ENCODE results near the gene TMC8. TPM values are rescaled to one million over a fixed set of nuclear protein-coding genes. Genes with fewer than 3 reads are reported as not detected.

Gene TMC8
- total and polyA plus RNA-seq, 2 of the 8 experiments (the other 6 are each of a cell fraction or from before 2014, with no cell fraction given), result 1.00 to 2.8 TPM

DNA sequence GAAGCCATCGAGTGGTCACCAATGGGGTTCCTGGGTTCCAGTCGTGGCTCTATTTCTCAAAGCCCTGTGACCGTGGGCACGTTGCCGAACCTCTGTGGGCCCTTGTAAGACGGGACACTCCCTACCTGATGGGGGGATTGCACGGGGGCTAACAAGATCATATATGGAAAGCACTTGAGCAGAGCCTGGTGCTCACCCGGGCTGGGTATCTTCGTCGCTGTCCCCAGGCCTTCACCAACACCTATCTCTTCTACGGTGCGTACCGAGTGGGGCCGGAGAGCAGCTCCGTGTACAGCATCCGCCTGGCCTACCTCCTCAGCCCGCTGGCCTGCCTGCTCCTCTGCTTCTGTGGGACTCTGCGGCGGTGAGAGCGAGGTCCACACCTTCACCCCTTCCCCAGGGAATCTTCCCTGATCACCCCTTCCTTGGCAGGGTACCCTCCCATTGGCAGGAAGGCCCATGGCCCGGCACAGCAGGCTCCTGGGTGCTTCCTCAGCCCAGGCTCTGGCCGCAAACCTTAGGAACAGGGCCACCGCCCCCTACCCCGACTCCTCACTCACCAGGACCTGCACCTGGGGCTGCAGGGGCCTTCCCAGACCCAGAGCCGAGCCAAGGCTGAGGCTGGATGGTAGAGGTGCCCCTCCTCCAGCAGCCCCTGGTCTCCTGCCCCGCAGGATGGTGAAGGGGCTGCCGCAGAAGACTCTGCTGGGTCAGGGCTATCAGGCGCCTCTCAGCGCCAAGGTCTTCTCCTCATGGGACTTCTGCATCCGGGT lies 2.8 kb downstream of the TMC8 start:
- Histone ChIP-seq H3K27ac (ENCODE audit: low read depth, low read length) (no peak overlapping the region), H2AFZ (ENCODE audit: low read length) (no peak overlapping the region), H3K4me2 (ENCODE audit: insufficient read depth in 1 of 2, low read depth in 2 of 2, low read length in 2 of 2) (no peak overlapping the region), H3K23me2 (ENCODE audit: low read depth, low read length) (peaks cover under 1% of the 10 kb centered on the region; the same call in 1 of the 2 replicates), H3K23ac (ENCODE audit: insufficient read length) (no peak overlapping the region), H2BK120ac (replicated peaks; ENCODE audit: low read depth, low read length) (no peak overlapping the region), H4K20me1 (replicated peaks in 1 of 2; ENCODE audit: control insufficient read depth in 1 of 2, insufficient read depth in 2 of 2, low read length in 2 of 2) (peaks cover 0 to 4% of the 10 kb centered on the region in 2 experiments), H2BK20ac (ENCODE audit: low read length) (no peak overlapping the region), H3K9ac (replicated peaks in 1 of 4; ENCODE audit: extremely low read depth in 1 of 4, low read depth in 3 of 4, low read length in 3 of 4) (no peak overlapping the region), H3K36me3 (ENCODE audit: control insufficient read depth in 2 of 4, insufficient read depth in 4 of 4, low read length in 3 of 4) (no peaks in the 10 kb centered on the region), H2BK12ac (ENCODE audit: low read depth, low read length) (peak overlapping the region; percentile 98; the same call in 1 of the 2 replicates), H3K4ac (replicated peaks; ENCODE audit: insufficient read length, low read depth, low read length) (no peak overlapping the region), H2BK15ac (ENCODE audit: low read length) (peak overlapping the region; percentile 96), H3K27me3 (replicated peaks in 1 of 4; ENCODE audit: control insufficient read depth in 3 of 4, extremely low read depth in 1 of 4, insufficient read depth in 3 of 4, low read length in 3 of 4) (peaks cover 0 to 26% (median 17%) of the 10 kb centered on the region in 4 experiments; a peak in 5 of 7 replicates), H3K9me3 (ENCODE audit: insufficient read depth in 2 of 2, low read depth in 1 of 2, low read length in 1 of 2) (no peaks in the 10 kb centered on the region), H3K79me1 (ENCODE audit: low read depth, low read length) (no peaks in the 10 kb centered on the region), H3K14ac (ENCODE audit: insufficient read length) (no peak overlapping the region), H4K91ac (replicated peaks; ENCODE audit: insufficient read length, low read length) (peak overlapping the region; percentile 25), H4K8ac (ENCODE audit: extremely low read depth, insufficient read depth, low read length) (peak overlapping the region; percentile 11; the same call in 1 of the 2 replicates), H3K79me2 (ENCODE audit: control insufficient read depth in 1 of 2, insufficient read depth in 2 of 2, low read length in 2 of 2) (no peaks in the 10 kb centered on the region), H3K56ac (replicated peaks; ENCODE audit: insufficient read length, low read depth, low read length) (no peak overlapping the region), H3K18ac (ENCODE audit: extremely low read depth, low read length) (no peak overlapping the region), H3K4me1 (replicated peaks in 1 of 4; ENCODE audit: control insufficient read depth in 3 of 4, insufficient read depth in 4 of 4, low read length in 3 of 4) (peaks cover 0 to 25% (median 7%) of the 10 kb centered on the region in 4 experiments; a peak in 5 of 7 replicates), H2BK5ac (ENCODE audit: low read depth, low read length) (peak overlapping the region; percentile 54; the same call in 1 of the 2 replicates), H4K5ac (ENCODE audit: insufficient read length, low read depth, low read length) (no peak overlapping the region), H3K4me3 (ENCODE audit: extremely low read depth in 1 of 4, insufficient read depth in 2 of 4, low read depth in 3 of 4, low read length in 4 of 4) (no peak overlapping the region), H2AK5ac (ENCODE audit: low read depth, low read length) (peak overlapping the region; percentile 95)
- ChIA-PET CTCF (ENCODE audit: partially characterized antibody) (interaction anchor here (0.6 to 8.0 kb wide), 18 partner anchors 10 to 275 kb away, joined by 3 to 122 read pairs (median 5); partner anchors contain the start of genes AFMID, TK1 and TMC6), POLR2A (ENCODE audit: partially characterized antibody) (interaction anchor here (0.6 to 4.6 kb wide), 6 partner anchors 20 to 81 kb away, joined by 3 to 16 read pairs (median 6); partner anchors contain the start of genes AFMID, BIRC5 and TK1)
- FAIRE-seq (no peak), DNase-seq (ENCODE audit: low read depth in 1 of 2, low spot score in 2 of 2) (no peak)
- 90% methylated on average over 30 of the region's 30 CpGs; no CpG with 5 or more reads in 1 of the 2 experiments for WGBS, 2 experiments (ENCODE audit: extremely low coverage in 1 of 2, insufficient coverage in 1 of 2, insufficient read length in 1 of 2, insufficient replicate concordance in 2 of 2, low coverage in 1 of 2, low lambda C conversion rate in 2 of 2, missing lambda C conversion rate in 1 of 2)

Data from H1 (cell line).